Glutamatergic neuron (in vitro differentiated cells): Measurements from ENCODE around the gene WDR19. TPM values are rescaled to one million over a fixed set of nuclear protein-coding genes. Genes with fewer than 3 reads are reported as not detected.

Source experiments
- DNase-seq: peaks from one replicate; pipeline ENCODE4 v3.0.0; 2022
- H3K27ac Mint-ChIP-seq: one replicate; pipeline ENCODE4 v1.8.0; 2020; ENCODE audit warnings: mild to moderate bottlenecking, mixed read lengths, inconsistent platforms; ENCODE audit not compliant: unreplicated experiment
- H3K27me3 Mint-ChIP-seq: one replicate; pipeline ENCODE4 v1.8.0; 2020; ENCODE audit warnings: mild to moderate bottlenecking, moderate library complexity, mixed read lengths, inconsistent platforms; ENCODE audit not compliant: unreplicated experiment
- H3K36me3 Mint-ChIP-seq: one replicate; pipeline ENCODE4 v1.8.0; 2020; ENCODE audit warnings: mild to moderate bottlenecking, mixed read lengths, inconsistent platforms; ENCODE audit not compliant: unreplicated experiment
- H3K4me1 Mint-ChIP-seq: one replicate; pipeline ENCODE4 v1.8.0; 2020; ENCODE audit warnings: mild to moderate bottlenecking, low read depth, mixed read lengths, inconsistent platforms; ENCODE audit not compliant: unreplicated experiment
- H3K4me3 Mint-ChIP-seq: one replicate; pipeline ENCODE4 v1.8.0; 2020; ENCODE audit warnings: mild to moderate bottlenecking, mixed read lengths, inconsistent platforms; ENCODE audit not compliant: unreplicated experiment
- H3K9me3 Mint-ChIP-seq: one replicate; pipeline ENCODE4 v1.8.0; 2020; ENCODE audit warnings: mild to moderate bottlenecking, moderate library complexity, mixed read lengths, inconsistent platforms; ENCODE audit not compliant: unreplicated experiment
- CTCF ChIP-seq: fragments of 200-600 bp; sonication (generic); IDR thresholded peaks from one replicate; pipeline ENCODE4 v1.5.0; 2021; ENCODE audit not compliant: partially characterized antibody, unreplicated experiment
- total RNA-seq: library from RNA; stranded (reverse); fragmentation: NEBNext Ultra II Directional; extraction: Animal tissue kit (Norgen Biotek cat#: 25700); gene quantifications from one replicate; pipeline ENCODE4 v1.2.1, GENCODE V29; 2021; ENCODE audit not compliant: unreplicated experiment

Gene WDR19
- total RNA-seq, 1 donor from 2014 or later = 48.6 TPM

DNA sequence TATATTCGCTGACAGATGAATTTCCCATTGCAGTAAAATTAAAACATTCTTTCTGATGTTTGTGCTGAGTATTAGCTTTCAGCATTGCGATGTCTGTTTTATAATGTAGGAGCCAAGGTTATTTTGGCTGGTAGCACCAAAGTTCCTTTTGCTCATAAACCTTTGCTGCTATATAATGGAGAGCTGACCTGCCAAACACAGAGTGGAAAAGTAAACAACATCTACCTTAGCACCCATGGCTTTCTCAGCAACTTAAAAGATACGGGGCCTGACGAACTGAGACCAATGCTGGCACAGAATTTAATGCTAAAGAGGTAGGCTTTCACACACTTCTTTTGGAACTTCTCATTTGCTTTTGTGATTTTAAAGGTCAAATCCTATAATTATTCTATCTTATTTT is 46.0 kb downstream of the WDR19 start:
- Mint-ChIP-seq H3K27me3 (no peaks in the 10 kb centered on the region), H3K4me3 (no peak overlapping the region), H3K9me3 (no peaks in the 10 kb centered on the region), H3K36me3 (no peaks in the 10 kb centered on the region), H3K27ac (no peak overlapping the region), H3K4me1 (no peaks in the 10 kb centered on the region)
- no peak for DNase-seq
- TF ChIP-seq CTCF = no peak

- Mint-ChIP-seq H3K36me3 (no peaks in the 10 kb centered on the region), H3K9me3 (no peaks in the 10 kb centered on the region), H3K4me3 (no peak overlapping the region), H3K27me3 (no peaks in the 10 kb centered on the region), H3K4me1 (no peaks in the 10 kb centered on the region), H3K27ac (no peak overlapping the region)
- no peak for TF ChIP-seq CTCF
- no peak for DNase-seq
These were observed 48.1 kb downstream of the WDR19 start for GRCh38 chr4:39230462-39230861.

- no peak for DNase-seq
- Mint-ChIP-seq H3K4me1 (no peaks in the 10 kb centered on the region), H3K27ac (no peak overlapping the region), H3K36me3 (no peaks in the 10 kb centered on the region), H3K27me3 (no peaks in the 10 kb centered on the region), H3K4me3 (no peak overlapping the region), H3K9me3 (no peaks in the 10 kb centered on the region)
- TF ChIP-seq CTCF = no peak
These were observed 49.3 kb downstream of the WDR19 start for GRCh38 chr4:39231660-39232059.

GRCh38 chr4:39232100-39232499 is 49.8 kb downstream of the WDR19 start:
- Mint-ChIP-seq H3K4me3 (no peak overlapping the region), H3K4me1 (no peaks in the 10 kb centered on the region), H3K36me3 (no peaks in the 10 kb centered on the region), H3K27me3 (no peaks in the 10 kb centered on the region), H3K27ac (no peak overlapping the region), H3K9me3 (no peaks in the 10 kb centered on the region)
- no peak for TF ChIP-seq CTCF
- DNase-seq = no peak

GRCh38 chr4:39233114-39233513 is 50.8 kb downstream of the WDR19 start:
- no peak overlapping the region for H3K4me3 Mint-ChIP-seq
- no peak for TF ChIP-seq CTCF
- no peaks in the 10 kb centered on the region for H3K27me3 Mint-ChIP-seq
- DNase-seq = no peak
- no peaks in the 10 kb centered on the region for H3K4me1 Mint-ChIP-seq
- no peaks in the 10 kb centered on the region for H3K9me3 Mint-ChIP-seq
- no peak overlapping the region for H3K27ac Mint-ChIP-seq
- H3K36me3 Mint-ChIP-seq = no peaks in the 10 kb centered on the region
